Measurements from ENCODE around the gene MUC7.

MUC7 gene

DNA sequence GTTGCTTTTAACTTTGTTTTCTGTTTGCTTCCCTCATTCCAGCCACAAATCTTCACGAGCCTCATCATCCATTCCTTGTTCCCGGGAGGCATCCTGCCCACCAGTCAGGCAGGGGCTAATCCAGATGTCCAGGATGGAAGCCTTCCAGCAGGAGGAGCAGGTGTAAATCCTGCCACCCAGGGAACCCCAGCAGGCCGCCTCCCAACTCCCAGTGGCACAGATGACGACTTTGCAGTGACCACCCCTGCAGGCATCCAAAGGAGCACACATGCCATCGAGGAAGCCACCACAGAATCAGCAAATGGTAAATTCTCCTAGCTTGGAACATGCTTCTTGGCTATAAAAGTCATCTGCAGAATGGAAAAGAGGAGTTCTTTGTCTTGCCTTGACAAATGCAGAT is 59.0 kb downstream of the MUC7 start:
- no peaks in the 10 kb centered on the region for H3K4me1 ChIP-seq (ENCODE audit: control insufficient read depth, insufficient read depth, low read length)
- no peaks in the 10 kb centered on the region for H3K36me3 ChIP-seq (ENCODE audit: control insufficient read depth, insufficient read depth, low read length)
- DNase-seq (ENCODE audit: low read depth, low spot score), result no peak
- no peaks in the 10 kb centered on the region for H3K27me3 ChIP-seq (ENCODE audit: control insufficient read depth, insufficient read depth, low read length)
- H3K27ac ChIP-seq (ENCODE audit: low read length), result no peak overlapping the region
- H3K9me3 ChIP-seq (ENCODE audit: control insufficient read depth, insufficient read depth, low read length), result no peaks in the 10 kb centered on the region
- no peak overlapping the region for H3K4me3 ChIP-seq (ENCODE audit: low read length)
- WGBS (ENCODE audit: insufficient coverage, insufficient read length), result no CpG with 5 or more reads among the region's 5 CpGs

- no CpG with 5 or more reads among the region's 2 CpGs for WGBS (ENCODE audit: insufficient coverage, insufficient read length)
- Histone ChIP-seq H3K27me3 (ENCODE audit: control insufficient read depth, insufficient read depth, low read length) (no peaks in the 10 kb centered on the region), H3K27ac (ENCODE audit: low read length) (no peak overlapping the region), H3K36me3 (ENCODE audit: control insufficient read depth, insufficient read depth, low read length) (no peaks in the 10 kb centered on the region), H3K9me3 (ENCODE audit: control insufficient read depth, insufficient read depth, low read length) (no peaks in the 10 kb centered on the region), H3K4me1 (ENCODE audit: control insufficient read depth, insufficient read depth, low read length) (no peaks in the 10 kb centered on the region), H3K4me3 (ENCODE audit: low read length) (no peak overlapping the region)
- peak; percentile 4 for DNase-seq (ENCODE audit: low read depth, low spot score)
Observed at GRCh38 chr4:70531981-70532380, 60.0 kb downstream of the MUC7 start.

Data from iPS DF 6.9 (cell line).